ENCODE results near the gene ZNF541.
"Not testable (repeated sequence)": the region's sequence is repeated elsewhere in the genome, so short reads cannot be mapped to it uniquely, and the experiment has no call there.

ZNF541 gene

DNA sequence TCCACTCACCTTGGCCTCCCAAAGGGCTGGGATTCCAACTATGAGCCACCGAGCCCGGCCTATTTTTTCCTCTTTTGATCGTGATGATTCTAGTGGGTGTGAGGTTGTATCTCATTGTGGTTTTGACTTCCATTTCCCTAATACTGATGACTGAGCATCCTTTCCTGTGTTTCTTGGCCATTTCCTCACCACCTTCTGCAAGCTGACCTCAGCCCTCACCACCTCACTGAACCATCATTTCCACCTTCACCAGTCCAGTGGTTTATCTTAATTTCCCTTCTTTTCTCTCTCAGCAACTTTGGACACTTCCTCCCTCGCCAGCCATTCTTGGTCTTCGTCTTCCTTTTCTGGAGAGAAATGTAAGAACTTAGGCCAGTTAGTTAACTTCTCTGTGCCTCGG is 23.0 kb upstream of the ZNF541 start:
- no peak overlapping the region for H3K9ac ChIP-seq (ENCODE audit: low read depth, low read length)
- H3K27me3 ChIP-seq (ENCODE audit: control insufficient read depth, insufficient read depth, low read length) = no peaks in the 10 kb centered on the region
- H3K4me1 ChIP-seq (ENCODE audit: control insufficient read depth, insufficient read depth, low read length) = peaks cover 8% of the 10 kb centered on the region; the same call in 1 of the 2 replicates
- no peaks in the 10 kb centered on the region for H3K36me3 ChIP-seq (ENCODE audit: control insufficient read depth, insufficient read depth, low read length)
- H3K9me3 ChIP-seq (ENCODE audit: control insufficient read depth, insufficient read depth, low read length) = no peaks in the 10 kb centered on the region
- H3K4me3 ChIP-seq (ENCODE audit: low read depth, low read length) = no peak overlapping the region
- no peak overlapping the region for H3K27ac ChIP-seq (ENCODE audit: low read depth, low read length)

DNA sequence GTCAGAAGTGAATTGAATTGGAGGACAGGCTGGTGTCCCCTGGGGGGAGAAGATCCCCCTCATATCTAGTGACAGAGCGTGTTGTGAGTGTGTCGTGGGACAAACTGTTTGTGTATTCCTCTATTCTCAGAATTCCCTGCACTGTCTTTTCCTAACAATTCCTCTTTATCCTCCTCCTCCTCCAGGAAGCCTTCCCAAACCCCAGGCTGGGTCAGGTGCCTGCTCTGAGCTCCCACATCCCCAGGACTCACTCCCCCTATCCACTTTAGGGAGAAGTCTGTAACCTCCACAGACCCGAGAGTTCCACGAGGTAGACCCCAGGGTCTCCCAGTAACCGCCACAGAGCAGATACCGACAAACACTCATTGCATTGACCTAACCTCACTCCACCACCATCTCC is 20.9 kb upstream of the ZNF541 start:
- H3K9me3 ChIP-seq (ENCODE audit: control insufficient read depth, insufficient read depth, low read length) = no peaks in the 10 kb centered on the region
- H3K27ac ChIP-seq (ENCODE audit: low read depth, low read length) = no peak overlapping the region
- no peaks in the 10 kb centered on the region for H3K36me3 ChIP-seq (ENCODE audit: control insufficient read depth, insufficient read depth, low read length)
- H3K4me3 ChIP-seq (ENCODE audit: low read depth, low read length) = no peak overlapping the region
- H3K4me1 ChIP-seq (ENCODE audit: control insufficient read depth, insufficient read depth, low read length) = peaks cover 8% of the 10 kb centered on the region; the same call in 1 of the 2 replicates
- H3K27me3 ChIP-seq (ENCODE audit: control insufficient read depth, insufficient read depth, low read length) = no peaks in the 10 kb centered on the region
- no peak overlapping the region for H3K9ac ChIP-seq (ENCODE audit: low read depth, low read length)

DNA sequence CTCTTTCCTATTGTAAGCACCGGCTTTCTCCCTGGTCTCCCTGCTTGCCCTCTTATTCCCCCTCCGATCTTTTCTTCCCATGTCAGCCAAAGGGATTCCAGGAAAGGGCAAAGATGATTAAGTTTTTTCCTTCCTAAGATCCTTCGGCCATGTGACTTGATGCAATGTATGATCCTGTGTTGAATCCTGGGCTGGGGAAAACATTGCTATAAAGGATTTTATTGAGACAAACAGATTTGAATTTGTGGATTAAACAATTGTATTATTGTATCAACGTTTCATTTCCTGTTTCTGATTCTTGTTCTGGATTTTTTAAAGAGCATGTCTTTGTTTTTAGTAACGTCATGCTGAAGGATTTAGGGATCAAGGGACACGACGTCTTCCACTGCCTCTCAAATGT is 16.9 kb upstream of the ZNF541 start:
- peaks cover 4% of the 10 kb centered on the region; the same call in 1 of the 2 replicates for H3K9me3 ChIP-seq (ENCODE audit: control insufficient read depth, insufficient read depth, low read length)
- H3K36me3 ChIP-seq (ENCODE audit: control insufficient read depth, insufficient read depth, low read length) = no peaks in the 10 kb centered on the region
- H3K27me3 ChIP-seq (ENCODE audit: control insufficient read depth, insufficient read depth, low read length) = no peaks in the 10 kb centered on the region
- no peaks in the 10 kb centered on the region for H3K4me1 ChIP-seq (ENCODE audit: control insufficient read depth, insufficient read depth, low read length)
- H3K27ac ChIP-seq (ENCODE audit: low read depth, low read length) = no peak overlapping the region
- H3K9ac ChIP-seq (ENCODE audit: low read depth, low read length) = no peak overlapping the region
- no peak overlapping the region for H3K4me3 ChIP-seq (ENCODE audit: low read depth, low read length)

DNA sequence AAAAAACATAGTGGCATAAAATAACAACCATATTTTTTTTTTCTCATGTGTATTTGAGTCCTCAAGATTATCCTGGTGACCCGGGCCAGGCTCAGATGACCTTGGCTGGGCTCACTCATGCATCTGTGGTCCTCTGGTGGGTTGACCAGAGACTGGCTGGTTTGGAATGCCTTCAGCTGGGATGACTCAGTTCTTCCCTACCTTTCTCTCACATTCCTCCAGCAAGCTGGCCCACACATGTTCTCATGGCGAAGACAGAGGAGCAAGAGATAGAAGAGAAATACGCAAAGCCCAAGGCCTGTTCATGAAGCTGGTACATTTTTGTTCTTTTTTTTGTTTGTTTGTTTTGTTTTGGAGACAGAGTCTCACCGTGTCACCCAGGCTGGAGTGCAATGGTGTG is 14.3 kb upstream of the ZNF541 start:
- Histone ChIP-seq H3K4me1 (ENCODE audit: control insufficient read depth, insufficient read depth, low read length) (no peaks in the 10 kb centered on the region), H3K9ac (ENCODE audit: low read depth, low read length) (no peak overlapping the region), H3K27ac (ENCODE audit: low read depth, low read length) (no peak overlapping the region), H3K9me3 (ENCODE audit: control insufficient read depth, insufficient read depth, low read length) (peaks cover 4% of the 10 kb centered on the region; the same call in 1 of the 2 replicates), H3K36me3 (ENCODE audit: control insufficient read depth, insufficient read depth, low read length) (no peaks in the 10 kb centered on the region), H3K4me3 (ENCODE audit: low read depth, low read length) (no peak overlapping the region), H3K27me3 (ENCODE audit: control insufficient read depth, insufficient read depth, low read length) (no peaks in the 10 kb centered on the region)

DNA sequence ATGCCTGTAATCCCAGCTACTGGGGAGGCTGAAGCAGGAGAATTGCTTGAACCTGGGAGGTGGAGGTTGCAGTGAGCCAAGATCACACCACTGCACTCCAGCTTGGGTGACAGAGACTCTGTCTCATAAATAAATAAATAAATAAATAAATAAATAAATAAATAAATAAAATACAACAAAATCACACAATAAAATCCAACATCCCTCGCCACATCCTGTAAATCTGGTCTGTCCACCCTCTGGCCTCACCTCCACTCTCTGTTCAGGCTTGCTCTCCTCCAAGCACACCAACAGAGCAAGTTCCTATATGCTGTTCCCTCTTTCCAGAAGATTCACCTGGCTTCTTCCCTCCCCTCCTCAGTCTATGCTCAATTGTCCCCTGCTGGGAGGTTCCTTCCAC is 10.2 kb upstream of the ZNF541 start:
- not testable (repeated sequence) for H3K9me3 ChIP-seq (ENCODE audit: control insufficient read depth, insufficient read depth, low read length); H3K4me3 ChIP-seq (ENCODE audit: low read depth, low read length); H3K36me3 ChIP-seq (ENCODE audit: control insufficient read depth, insufficient read depth, low read length); H3K27ac ChIP-seq (ENCODE audit: low read depth, low read length); H3K4me1 ChIP-seq (ENCODE audit: control insufficient read depth, insufficient read depth, low read length); H3K9ac ChIP-seq (ENCODE audit: low read depth, low read length); H3K27me3 ChIP-seq (ENCODE audit: control insufficient read depth, insufficient read depth, low read length)

DNA sequence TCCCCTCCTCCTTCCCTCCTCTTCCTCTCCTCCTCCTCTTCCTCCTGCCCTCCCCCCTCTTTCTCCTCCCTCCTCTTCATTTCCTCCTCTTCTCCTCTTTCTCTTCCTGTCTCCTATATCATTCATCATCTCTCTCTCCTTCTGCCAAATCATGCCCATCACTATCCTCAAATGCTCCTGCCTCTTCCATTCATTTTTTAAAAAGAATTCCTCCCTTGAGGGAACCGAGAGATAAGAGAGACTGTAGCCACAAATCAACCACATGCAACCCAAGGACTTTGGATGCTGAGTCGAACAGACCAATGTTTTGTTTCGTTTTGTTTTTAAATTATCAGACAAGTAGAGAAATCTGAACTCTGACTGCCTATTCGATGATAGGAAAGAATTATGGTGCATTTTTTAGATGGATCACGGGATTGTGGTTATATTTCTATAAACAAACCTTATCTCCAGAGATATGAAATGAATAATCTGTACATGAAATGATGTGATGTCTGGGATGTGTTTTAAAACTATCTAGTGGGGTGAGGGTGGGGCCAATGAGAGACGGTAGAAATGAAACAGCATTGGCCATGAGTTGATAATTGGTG is 9.5 kb upstream of the ZNF541 start:
- H3K27ac ChIP-seq (ENCODE audit: low read depth, low read length) = no peak overlapping the region
- no peaks in the 10 kb centered on the region for H3K4me1 ChIP-seq (ENCODE audit: control insufficient read depth, insufficient read depth, low read length)
- H3K36me3 ChIP-seq (ENCODE audit: control insufficient read depth, insufficient read depth, low read length) = no peaks in the 10 kb centered on the region
- no peak overlapping the region for H3K9ac ChIP-seq (ENCODE audit: low read depth, low read length)
- peaks cover 4% of the 10 kb centered on the region; the same call in 1 of the 2 replicates for H3K9me3 ChIP-seq (ENCODE audit: control insufficient read depth, insufficient read depth, low read length)
- no peak overlapping the region for H3K4me3 ChIP-seq (ENCODE audit: low read depth, low read length)
- no peaks in the 10 kb centered on the region for H3K27me3 ChIP-seq (ENCODE audit: control insufficient read depth, insufficient read depth, low read length)

DNA sequence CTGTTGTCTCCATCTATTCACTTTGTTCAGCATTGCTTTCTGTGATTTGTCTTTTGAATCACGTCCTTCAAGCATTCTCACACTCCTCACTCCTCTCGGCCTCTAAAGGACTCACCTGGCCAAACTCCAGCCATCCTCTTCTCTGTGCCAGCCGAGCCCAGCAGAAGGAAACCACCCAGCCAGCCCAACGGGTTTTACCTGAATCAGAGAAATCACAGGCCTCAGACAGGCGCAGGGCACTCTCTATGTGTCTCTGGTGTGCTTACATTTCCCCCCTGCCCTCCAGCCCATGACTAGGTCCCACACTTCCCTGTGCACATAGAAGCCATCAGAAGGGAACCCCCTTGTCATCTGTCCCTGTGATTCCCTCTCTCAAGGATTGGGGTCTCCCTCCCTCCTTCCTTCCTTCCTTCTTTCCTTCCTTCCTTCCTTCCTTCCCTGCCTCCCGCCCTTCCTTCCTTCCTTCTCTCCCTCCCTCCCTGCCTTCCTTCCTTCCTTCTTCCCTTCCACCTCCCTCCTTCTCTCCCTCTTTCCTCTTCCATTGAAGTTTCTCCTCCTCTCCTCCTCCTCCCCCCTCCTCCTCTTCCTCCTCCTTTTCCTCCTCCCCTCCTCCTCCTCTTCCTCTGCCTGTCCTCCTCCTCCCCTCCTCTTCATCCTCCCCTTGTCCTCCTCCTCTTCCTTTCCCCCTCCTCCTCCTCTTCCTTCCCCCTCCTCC is 8.8 kb upstream of the ZNF541 start:
- Histone ChIP-seq H3K27ac (ENCODE audit: low read depth, low read length) (no peak overlapping the region), H3K36me3 (ENCODE audit: control insufficient read depth, insufficient read depth, low read length) (no peaks in the 10 kb centered on the region), H3K4me3 (ENCODE audit: low read depth, low read length) (no peak overlapping the region), H3K27me3 (ENCODE audit: control insufficient read depth, insufficient read depth, low read length) (no peaks in the 10 kb centered on the region), H3K4me1 (ENCODE audit: control insufficient read depth, insufficient read depth, low read length) (no peaks in the 10 kb centered on the region), H3K9ac (ENCODE audit: low read depth, low read length) (no peak overlapping the region), H3K9me3 (ENCODE audit: control insufficient read depth, insufficient read depth, low read length) (peaks cover 4% of the 10 kb centered on the region; the same call in 1 of the 2 replicates)

DNA sequence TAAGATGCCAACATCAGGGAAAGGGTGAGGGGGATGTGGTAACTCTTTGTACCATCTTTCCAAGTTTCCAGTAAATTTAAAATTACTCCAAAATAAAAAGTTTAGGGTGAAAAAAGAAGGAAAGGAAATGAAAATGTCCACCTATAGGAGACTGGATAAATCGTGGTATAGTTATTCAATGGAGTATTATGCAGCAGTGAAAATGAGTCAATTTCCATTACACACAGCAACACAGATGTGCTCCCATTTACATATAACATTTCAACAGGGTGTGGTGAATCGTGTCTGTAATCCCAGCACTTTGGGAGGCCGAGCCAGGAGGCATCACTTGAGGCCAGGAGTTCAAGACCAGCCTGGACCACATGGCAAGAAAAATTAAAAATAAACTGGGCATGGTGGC is 7.4 kb upstream of the ZNF541 start:
- no peaks in the 10 kb centered on the region for H3K9me3 ChIP-seq (ENCODE audit: control insufficient read depth, insufficient read depth, low read length)
- no peaks in the 10 kb centered on the region for H3K4me1 ChIP-seq (ENCODE audit: control insufficient read depth, insufficient read depth, low read length)
- H3K9ac ChIP-seq (ENCODE audit: low read depth, low read length) = no peak overlapping the region
- H3K27ac ChIP-seq (ENCODE audit: low read depth, low read length) = no peak overlapping the region
- no peaks in the 10 kb centered on the region for H3K36me3 ChIP-seq (ENCODE audit: control insufficient read depth, insufficient read depth, low read length)
- no peak overlapping the region for H3K4me3 ChIP-seq (ENCODE audit: low read depth, low read length)
- H3K27me3 ChIP-seq (ENCODE audit: control insufficient read depth, insufficient read depth, low read length) = no peaks in the 10 kb centered on the region

DNA sequence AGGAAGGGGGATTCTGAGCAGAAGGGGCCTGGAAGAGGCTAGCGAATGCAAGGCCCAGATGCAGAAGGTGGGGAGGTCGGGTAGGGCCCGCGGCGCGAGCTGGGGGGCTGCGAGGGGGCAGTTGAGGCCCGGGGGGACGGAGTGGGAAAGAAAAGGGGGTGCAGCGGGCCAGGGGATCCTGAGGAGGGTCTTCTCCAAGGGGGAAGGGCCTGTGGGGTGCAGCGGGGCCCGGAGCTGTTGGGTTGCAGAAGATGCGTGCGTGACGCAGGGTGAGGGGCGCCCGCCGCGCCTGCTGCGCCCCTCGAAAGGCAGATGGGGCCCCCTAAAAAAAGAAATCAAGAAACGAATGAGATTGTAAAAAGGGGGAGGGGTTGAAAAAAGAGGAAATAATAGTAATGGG is 313 bp downstream of the ZNF541 start:
- Histone ChIP-seq H3K27ac (ENCODE audit: low read depth, low read length) (no peak overlapping the region), H3K27me3 (ENCODE audit: control insufficient read depth, insufficient read depth, low read length) (no peaks in the 10 kb centered on the region), H3K36me3 (ENCODE audit: control insufficient read depth, insufficient read depth, low read length) (no peaks in the 10 kb centered on the region), H3K9me3 (ENCODE audit: control insufficient read depth, insufficient read depth, low read length) (no peaks in the 10 kb centered on the region), H3K4me1 (ENCODE audit: control insufficient read depth, insufficient read depth, low read length) (no peaks in the 10 kb centered on the region), H3K9ac (ENCODE audit: low read depth, low read length) (no peak overlapping the region), H3K4me3 (ENCODE audit: low read depth, low read length) (no peak overlapping the region)

DNA sequence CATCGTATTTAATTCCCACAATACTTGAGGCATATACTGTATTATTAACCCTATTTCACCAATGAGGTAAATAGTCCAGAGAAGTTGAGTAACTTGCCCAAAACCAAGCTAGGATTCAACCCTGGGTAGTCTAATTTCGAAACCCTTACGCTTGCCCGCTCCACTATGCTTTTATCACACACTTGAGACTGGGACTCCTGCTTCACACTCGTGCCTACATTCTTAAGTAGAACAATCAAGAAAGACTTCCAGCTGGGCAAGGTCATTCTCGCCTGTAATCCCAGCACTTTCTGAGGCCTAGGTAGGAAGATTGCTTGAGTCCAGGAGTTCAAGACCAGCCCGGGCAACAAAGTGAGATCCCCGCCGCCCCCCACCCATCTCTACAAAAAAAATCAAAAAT is 3.6 kb downstream of the ZNF541 start:
- H3K27ac ChIP-seq (ENCODE audit: low read depth, low read length) = no peak overlapping the region
- no peak overlapping the region for H3K4me3 ChIP-seq (ENCODE audit: low read depth, low read length)
- H3K27me3 ChIP-seq (ENCODE audit: control insufficient read depth, insufficient read depth, low read length) = no peaks in the 10 kb centered on the region
- H3K9me3 ChIP-seq (ENCODE audit: control insufficient read depth, insufficient read depth, low read length) = no peaks in the 10 kb centered on the region
- H3K36me3 ChIP-seq (ENCODE audit: control insufficient read depth, insufficient read depth, low read length) = no peaks in the 10 kb centered on the region
- no peaks in the 10 kb centered on the region for H3K4me1 ChIP-seq (ENCODE audit: control insufficient read depth, insufficient read depth, low read length)
- H3K9ac ChIP-seq (ENCODE audit: low read depth, low read length) = no peak overlapping the region

DNA sequence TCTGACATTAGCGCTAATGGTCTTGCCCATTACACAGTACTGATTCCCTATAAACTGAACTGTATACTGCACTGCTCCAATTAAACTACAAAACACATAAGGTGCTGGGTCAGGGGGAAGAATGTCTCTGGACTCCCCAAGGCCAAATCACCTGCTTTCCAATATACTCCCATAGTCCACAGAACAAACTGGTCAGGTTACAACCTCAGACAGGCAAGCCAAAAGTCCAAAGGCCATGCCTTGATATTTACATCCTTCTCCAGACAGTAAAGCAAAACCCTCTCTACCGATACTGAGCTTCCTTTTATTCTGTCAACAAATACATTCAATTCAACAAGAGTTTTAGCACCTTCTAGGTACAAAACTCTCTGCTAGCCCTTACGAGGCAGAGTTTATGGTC is 8.9 kb downstream of the ZNF541 start:
- no peak overlapping the region for H3K27ac ChIP-seq (ENCODE audit: low read depth, low read length)
- H3K27me3 ChIP-seq (ENCODE audit: control insufficient read depth, insufficient read depth, low read length) = no peaks in the 10 kb centered on the region
- H3K4me3 ChIP-seq (ENCODE audit: low read depth, low read length) = no peak overlapping the region
- no peaks in the 10 kb centered on the region for H3K36me3 ChIP-seq (ENCODE audit: control insufficient read depth, insufficient read depth, low read length)
- no peak overlapping the region for H3K9ac ChIP-seq (ENCODE audit: low read depth, low read length)
- peaks cover 11% of the 10 kb centered on the region for H3K4me1 ChIP-seq (ENCODE audit: control insufficient read depth, insufficient read depth, low read length)
- no peaks in the 10 kb centered on the region for H3K9me3 ChIP-seq (ENCODE audit: control insufficient read depth, insufficient read depth, low read length)
